Measurements from ENCODE around the gene METTL6. TPM values are rescaled to one million over a fixed set of nuclear protein-coding genes. Genes with fewer than 3 reads are reported as not detected.

Gene METTL6
- total RNA-seq, 1 experiment from 2014 or later, result 25.6 TPM

GRCh38 chr3:15429080-15429479 lies 1.7 kb upstream of the METTL6 start:
- Histone ChIP-seq H4K20me1 (ENCODE audit: control insufficient read depth, insufficient read depth, insufficient read length) (no peaks in the 10 kb centered on the region), H2BK120ac (ENCODE audit: low read depth, low read length, poor library complexity, severe bottlenecking) (no peak overlapping the region), H2BK20ac (ENCODE audit: low read depth, low read length, poor library complexity, severe bottlenecking) (no peak overlapping the region), H2AFZ (ENCODE audit: low read length) (no peak overlapping the region), H3K56ac (ENCODE audit: insufficient read length, low read depth, low read length) (no peak overlapping the region), H3K9me3 (ENCODE audit: control insufficient read depth, low read depth, low read length) (no peaks in the 10 kb centered on the region), H3K4me1 (ENCODE audit: insufficient read depth, low read length) (no peaks in the 10 kb centered on the region), H3T11ph (ENCODE audit: low read length) (no peak overlapping the region), H3K23ac (ENCODE audit: insufficient read length, low read depth, low read length) (no peak overlapping the region), H3K14ac (ENCODE audit: insufficient read depth, low read length) (no peak overlapping the region), H3K9ac (ENCODE audit: extremely low read depth, insufficient read length, low read length) (no peak overlapping the region), H4K8ac (replicated peaks; ENCODE audit: insufficient read length, low read depth, low read length) (no peak overlapping the region), H3K23me2 (ENCODE audit: insufficient read length, low read depth, low read length, poor library complexity, severe bottlenecking) (peaks cover 19% of the 10 kb centered on the region), H2BK5ac (ENCODE audit: insufficient read length, low read length) (no peak overlapping the region), H3K79me2 (ENCODE audit: insufficient read depth, low read length) (peaks cover 13% of the 10 kb centered on the region; the same call in 1 of the 2 replicates), H3K27me3 (ENCODE audit: insufficient read depth, low read length) (no peaks in the 10 kb centered on the region), H2BK15ac (ENCODE audit: low read depth, low read length) (no peak overlapping the region), H3K79me1 (ENCODE audit: insufficient read depth, low read depth, low read length, poor library complexity, severe bottlenecking) (no peaks in the 10 kb centered on the region), H3K27ac (ENCODE audit: insufficient read length, low read depth, low read length) (no peak overlapping the region), H3K4ac (ENCODE audit: low read depth, low read length) (no peak overlapping the region), H3K4me2 (ENCODE audit: insufficient read depth, insufficient read length, low read length) (peak overlapping the region; percentile 96), H4K91ac (ENCODE audit: insufficient read length, low read depth, low read length) (no peak overlapping the region), H4K5ac (ENCODE audit: insufficient read length, low read depth, low read length) (no peak overlapping the region), H3K18ac (ENCODE audit: insufficient read length, low read depth, low read length) (no peak overlapping the region), H2BK12ac (ENCODE audit: insufficient read length, low read depth, low read length) (no peak overlapping the region), H2AK5ac (ENCODE audit: insufficient read length, low read length) (no peak overlapping the region)
- DNase-seq, result no peak
- WGBS (ENCODE audit: extremely low coverage, insufficient read length, low lambda C conversion rate), result no CpG with 5 or more reads among the region's 6 CpGs
- Mint-ChIP-seq H3K4me1 (peaks cover 23 to 24% of the 10 kb centered on the region in 2 experiments), H3K27me3 (ENCODE audit: low read depth) (no peaks in the 10 kb centered on the region; the same call in 1 of the 2 replicates), H3K4me3 (peak overlapping the region; percentile 96 to 99), H3K27ac (no peak overlapping the region; a peak in 1 of 7 replicates), H3K36me3 (ENCODE audit: insufficient read depth in 1 of 3, low read depth in 3 of 3) (peaks cover 8 to 48% (median 48%) of the 10 kb centered on the region in 3 experiments; a peak in 6 of 7 replicates), H3K9me3 (no peaks in the 10 kb centered on the region)
- TF ChIP-seq, protein P1, sequence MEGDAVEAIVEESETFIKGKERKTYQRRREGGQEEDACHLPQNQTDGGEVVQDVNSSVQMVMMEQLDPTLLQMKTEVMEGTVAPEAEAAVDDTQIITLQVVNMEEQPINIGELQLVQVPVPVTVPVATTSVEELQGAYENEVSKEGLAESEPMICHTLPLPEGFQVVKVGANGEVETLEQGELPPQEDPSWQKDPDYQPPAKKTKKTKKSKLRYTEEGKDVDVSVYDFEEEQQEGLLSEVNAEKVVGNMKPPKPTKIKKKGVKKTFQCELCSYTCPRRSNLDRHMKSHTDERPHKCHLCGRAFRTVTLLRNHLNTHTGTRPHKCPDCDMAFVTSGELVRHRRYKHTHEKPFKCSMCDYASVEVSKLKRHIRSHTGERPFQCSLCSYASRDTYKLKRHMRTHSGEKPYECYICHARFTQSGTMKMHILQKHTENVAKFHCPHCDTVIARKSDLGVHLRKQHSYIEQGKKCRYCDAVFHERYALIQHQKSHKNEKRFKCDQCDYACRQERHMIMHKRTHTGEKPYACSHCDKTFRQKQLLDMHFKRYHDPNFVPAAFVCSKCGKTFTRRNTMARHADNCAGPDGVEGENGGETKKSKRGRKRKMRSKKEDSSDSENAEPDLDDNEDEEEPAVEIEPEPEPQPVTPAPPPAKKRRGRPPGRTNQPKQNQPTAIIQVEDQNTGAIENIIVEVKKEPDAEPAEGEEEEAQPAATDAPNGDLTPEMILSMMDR (conservative IDR thresholded peaks at IDR 0.05), result no peak
